ENCODE measurements around the gene LRRC14B.

Gene LRRC14B

DNA sequence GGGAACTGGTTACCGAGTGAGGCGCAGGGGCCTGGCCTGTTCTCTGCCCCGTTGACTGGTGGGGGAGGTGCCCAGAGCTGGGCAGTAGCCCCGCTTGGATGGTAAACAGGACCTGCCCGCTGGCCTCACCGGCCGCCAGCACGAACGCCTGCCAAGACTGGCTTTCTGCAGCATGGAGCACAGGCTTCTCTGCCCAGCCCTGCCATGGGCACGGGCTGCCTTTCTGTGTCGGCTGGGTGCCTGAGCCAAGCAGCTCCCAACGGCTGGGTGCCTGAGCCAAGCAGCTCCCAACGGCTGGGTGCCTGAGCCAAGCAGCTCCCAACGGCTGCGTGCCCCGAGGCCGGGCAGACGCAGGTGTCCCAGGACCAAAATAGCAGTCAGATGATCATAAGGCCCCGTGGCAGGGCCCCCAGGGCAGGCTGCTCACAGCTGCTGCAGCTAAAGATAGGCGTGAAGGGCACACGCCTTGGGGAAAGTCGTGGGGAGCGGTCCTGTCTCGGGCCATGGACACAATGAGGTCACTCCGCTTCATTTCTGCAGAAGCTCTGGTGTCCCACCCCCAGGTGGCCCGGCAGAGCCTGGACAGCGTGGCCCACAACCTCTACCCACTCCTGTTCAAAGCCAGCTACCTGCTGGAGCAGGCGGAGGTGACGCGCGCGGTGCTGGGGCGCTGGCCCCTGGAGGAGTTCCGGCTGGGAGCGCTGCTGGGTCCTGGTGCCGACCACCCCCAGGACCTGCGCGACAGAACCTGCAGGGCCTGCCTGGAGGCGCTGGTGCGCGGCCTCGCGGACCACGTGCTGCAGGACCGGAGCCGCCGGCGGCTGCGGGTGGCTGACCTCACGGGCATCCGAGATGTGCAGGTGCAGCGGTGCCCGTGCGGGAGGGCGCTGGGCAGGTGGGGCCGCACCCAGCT is at the start of gene LRRC14B:
TSS of gene LRRC14B (plus strand) at position 460 of the 913 bp plus-strand sequence. CDS start at position 504, 44 bp downstream.
- no peak for DNase-seq (ENCODE audit: low read depth in 2 of 2)

DNA sequence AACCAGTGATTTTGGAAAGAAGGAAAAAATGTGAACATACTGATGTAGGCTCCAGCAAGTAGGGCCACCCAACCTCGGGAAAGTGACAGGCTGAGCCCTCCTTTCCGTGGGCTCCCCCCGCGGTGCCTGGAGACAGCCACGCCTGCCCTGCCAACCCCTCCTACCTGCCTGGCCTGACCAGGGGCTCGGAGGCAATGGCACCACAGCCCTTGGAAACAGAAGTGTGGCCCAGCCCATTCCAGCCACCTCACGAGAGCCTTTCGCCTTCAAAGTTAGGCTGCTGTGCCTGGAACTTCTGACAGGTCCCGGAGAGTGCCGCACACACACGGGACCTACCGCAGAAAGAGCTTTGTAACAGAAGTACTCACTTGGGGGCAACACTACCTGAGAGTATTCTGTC is 49.5 kb upstream of the LRRC14B start:
- DNase-seq (ENCODE audit: low read depth in 2 of 2) = no peak

DNA sequence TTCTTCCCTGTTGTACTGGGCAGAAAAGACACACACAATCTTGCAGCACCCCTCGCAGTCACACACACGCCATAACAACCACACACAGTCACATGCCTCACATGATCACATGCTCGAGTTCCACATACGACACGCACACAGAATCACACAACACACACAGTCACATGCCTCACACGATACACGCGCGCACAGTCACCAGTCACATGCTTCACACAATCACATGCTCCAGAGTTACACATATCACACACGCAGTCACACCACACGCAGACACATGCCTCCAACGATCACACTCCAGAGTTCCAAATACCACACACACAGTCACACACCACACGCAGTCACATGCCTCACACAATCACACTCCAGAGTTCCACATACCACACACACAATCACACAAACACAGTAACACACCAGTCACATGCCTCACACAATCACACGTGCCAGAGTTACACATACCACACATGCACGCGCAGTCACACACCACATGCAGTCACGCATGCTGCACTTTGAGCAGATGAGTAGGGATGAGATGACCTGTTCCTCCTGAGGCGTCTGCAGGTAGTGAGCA is 49.0 kb upstream of the LRRC14B start:
- no peak for DNase-seq (ENCODE audit: low read depth in 2 of 2)

DNA sequence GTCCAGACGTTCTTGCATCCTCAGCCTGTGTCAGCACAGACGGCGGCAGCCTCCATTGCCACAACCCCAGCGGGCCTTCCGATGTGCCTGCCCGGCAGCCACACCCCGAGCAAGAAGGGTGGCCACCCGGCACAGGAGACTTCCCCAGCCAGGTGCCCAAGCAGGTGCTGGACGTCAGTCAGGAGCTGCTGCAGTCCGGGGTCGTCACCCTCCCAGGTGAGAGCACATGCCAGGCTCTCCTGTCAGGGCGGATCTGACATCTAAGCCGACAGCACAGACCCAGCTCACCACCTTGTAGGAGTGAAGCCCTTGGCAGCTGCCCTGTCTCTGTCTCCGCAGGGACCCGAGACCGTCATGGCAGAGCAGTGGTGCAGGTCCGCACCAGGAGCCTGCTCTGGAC is 48.3 kb upstream of the LRRC14B start:
- no peak for DNase-seq (ENCODE audit: low read depth in 2 of 2)

DNA sequence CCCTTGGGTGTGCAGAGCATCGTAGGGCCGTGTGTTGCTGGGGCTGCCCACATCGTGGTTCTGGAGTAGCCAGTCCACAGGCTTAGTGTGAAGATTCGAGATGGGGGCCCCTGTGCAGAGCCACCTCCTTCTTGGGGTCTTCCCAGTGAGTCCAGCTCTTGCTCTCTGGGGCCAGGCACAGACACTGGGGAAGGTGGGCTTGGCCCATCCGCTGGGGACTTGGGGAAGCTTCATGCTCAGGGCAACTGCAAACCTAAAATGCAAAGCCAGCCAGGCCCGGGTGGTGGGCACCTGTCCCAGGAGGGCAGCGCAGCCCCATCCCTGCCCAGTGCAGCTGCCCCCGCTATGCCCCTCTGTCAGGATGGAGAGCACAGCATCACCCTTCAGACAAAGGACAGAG is 46.4 kb upstream of the LRRC14B start:
- DNase-seq (ENCODE audit: low read depth in 2 of 2) = no peak

DNA sequence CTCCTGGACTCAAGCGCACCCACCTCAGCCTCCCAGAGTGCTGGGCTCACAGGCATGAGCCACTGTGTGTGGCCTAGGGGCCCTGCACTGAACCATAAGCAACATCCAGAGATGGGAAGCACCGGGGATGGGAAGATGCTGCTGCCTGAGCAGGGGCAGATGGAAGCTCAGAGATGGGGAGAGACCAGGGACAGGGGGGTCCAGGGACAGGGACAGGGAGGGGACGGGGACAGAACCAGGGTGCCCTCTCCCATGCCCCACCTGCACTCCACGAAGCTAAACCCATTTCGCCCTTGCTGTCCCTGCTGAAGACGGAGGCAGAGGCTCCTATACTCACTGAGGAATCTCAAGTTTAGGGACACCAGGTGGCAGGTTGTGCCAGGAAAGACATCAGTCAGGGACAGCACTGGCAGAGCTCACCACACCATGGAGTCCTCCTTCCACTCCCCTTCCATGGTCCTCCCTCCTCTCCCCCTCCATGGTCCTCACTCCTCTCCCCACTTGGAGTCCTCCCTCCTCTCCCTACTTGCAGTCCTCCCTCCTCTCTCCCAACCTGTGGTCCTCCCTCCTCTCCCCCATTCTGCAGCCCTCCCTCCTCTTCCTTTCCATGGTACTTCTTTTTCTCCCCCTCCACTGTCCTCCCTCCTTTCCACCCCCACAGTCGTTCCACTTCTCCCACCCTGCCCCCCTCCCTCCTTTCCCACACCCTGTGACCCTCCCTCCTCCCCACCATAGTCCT is 45.5 kb upstream of the LRRC14B start:
- no peak for DNase-seq (ENCODE audit: low read depth in 2 of 2)

DNA sequence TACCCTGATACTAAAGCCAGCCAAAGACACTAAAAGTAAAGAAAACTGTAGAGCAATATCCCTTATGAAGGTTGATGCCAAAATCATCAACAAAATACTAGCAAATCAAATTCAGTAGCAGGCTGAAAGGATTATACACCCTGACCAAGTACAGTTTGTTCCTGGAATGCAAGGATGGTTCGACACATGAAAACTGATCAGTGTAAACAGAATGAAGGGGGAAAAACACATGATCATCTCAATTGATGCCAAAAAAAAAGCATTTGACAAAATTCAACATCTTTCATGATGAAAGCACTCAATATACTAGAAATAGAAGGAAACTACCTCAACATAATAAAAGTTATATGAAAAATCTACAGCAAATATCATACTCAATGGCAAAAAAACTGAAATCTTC is 43.5 kb upstream of the LRRC14B start:
- no peak for DNase-seq (ENCODE audit: low read depth in 2 of 2)

DNA sequence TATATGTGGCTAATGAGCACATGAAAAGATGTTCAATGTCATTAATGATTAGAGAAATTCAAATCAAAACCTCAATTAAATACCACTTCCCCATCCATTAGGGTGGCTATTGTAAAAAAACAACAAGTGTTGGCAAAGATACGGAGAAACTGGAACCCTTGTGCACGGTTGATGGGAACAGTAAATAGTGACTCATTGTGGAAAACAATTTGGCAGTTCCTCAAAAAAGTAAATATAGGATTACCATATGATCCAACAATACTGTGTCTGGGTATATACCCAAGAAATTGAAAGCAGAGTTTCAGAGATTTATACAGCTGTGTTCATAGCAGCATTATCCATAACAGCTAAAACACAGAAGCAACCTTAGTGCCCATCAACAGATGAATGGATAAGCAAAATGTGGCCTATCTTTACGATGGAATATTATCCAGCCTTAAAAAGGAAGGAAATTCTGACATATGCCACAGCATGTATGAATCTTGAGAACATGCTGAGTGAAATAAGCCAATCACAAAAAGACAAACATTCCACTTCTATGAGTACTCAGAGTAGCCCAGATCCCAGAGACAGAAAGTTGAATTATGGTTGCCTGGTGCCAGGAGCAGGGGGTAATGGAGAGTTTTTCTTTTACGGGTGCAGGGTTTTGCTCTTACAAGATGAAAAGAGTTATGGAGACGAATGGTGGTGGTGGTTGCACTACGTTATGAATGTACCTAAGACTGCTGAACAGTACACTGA is 41.4 kb upstream of the LRRC14B start:
- DNase-seq (ENCODE audit: low read depth in 2 of 2) = no peak

DNA sequence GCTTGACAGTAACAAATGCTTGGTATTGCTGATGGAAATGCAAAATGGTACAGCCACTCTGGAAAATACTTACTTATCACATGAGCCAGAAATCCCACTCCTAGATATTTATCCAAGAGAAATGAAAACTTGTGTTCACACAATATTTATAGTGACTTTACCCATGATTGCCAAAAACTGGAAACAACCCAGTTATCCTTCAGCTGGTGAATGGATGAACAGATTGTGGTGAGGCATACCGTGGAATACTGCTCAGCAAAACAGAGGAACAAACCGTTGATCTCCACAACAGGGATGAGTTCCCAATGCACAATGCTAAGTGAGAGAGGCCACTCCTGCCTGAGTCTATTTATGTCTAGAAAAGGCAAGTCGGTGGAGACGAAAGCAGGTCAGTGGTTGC is 40.5 kb upstream of the LRRC14B start:
- no peak for DNase-seq (ENCODE audit: low read depth in 2 of 2)

DNA sequence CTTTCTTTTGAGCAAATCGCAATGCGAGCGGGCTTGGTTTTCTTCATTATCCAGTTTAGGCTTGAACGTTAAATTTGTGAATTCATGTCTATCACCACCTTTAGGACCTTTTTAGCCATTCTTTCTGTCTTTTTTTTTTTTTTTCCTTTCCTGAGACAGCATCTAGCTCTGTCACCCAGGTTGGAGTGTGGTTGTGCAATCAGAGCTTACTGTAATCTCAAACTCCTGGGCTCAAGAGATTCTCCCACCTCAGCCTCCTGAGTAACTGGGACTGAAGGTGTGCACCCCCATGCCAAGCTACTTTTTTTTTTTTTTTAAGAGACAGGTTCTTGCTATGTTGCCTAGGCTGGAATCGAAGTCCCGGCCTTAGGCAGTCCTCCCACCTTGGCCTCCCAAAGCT is 39.2 kb upstream of the LRRC14B start:
- DNase-seq (ENCODE audit: low read depth in 2 of 2) = no peak

DNA sequence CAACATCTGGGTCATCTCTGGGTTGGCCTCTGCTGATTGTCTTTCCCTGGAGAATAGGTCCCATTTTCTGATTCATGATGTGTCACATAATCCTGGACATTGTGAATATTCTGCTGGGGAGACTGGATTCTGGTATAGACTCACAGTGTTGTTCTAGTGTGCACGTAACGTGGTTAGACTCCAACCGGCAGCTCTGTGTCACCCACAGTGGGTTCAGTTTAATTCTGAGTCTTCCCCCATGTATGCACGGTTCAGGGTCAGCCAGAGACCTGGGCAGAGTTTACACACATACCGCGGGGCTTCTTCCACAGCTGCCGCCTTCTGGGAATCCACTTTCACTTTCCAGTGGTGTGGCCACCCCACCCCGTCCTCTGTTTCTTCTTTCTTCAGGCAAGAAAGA is 38.0 kb upstream of the LRRC14B start:
- DNase-seq (ENCODE audit: low read depth in 2 of 2) = no peak

DNA sequence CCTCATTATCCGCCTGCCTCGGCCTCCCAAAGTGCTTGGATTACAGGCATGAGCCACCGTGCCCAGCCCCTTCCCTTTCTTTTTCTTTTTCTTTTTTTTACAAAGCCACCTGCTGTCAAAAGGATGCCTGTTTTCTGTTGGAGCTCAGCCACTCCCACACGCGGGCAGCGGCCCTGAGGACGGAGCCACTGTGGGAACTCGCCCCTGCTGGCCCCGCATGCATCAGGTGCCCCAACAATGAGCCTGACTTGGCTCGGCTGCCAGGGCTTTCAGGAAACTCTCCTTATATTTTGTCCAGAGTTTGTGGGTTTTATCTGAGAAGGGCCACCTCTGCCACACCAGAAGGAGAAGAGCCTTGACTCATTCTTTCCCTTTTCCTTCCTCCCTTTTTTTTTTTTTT is 37.1 kb upstream of the LRRC14B start:
- no peak for DNase-seq (ENCODE audit: low read depth in 2 of 2)

DNA sequence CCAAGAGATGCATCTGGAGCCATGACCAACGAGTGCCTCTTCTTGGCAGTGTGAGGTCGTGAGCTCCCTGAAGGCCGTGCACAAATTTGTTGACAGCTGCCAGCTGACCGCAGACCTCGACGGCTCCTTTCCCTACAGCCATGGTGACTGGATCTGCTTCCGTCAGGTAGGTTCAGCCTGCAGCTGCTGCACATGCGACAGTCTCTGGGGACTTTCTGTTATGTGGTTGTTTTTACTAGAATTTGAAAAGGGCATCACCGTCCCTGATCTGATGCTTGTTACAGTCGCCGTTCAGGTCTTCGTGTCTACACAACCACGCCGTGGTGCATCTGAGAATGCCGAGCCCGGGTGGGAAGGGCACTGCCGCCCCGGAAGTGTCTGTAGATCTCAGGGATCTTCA is 36.5 kb upstream of the LRRC14B start:
- DNase-seq (ENCODE audit: low read depth in 2 of 2) = no peak

DNA sequence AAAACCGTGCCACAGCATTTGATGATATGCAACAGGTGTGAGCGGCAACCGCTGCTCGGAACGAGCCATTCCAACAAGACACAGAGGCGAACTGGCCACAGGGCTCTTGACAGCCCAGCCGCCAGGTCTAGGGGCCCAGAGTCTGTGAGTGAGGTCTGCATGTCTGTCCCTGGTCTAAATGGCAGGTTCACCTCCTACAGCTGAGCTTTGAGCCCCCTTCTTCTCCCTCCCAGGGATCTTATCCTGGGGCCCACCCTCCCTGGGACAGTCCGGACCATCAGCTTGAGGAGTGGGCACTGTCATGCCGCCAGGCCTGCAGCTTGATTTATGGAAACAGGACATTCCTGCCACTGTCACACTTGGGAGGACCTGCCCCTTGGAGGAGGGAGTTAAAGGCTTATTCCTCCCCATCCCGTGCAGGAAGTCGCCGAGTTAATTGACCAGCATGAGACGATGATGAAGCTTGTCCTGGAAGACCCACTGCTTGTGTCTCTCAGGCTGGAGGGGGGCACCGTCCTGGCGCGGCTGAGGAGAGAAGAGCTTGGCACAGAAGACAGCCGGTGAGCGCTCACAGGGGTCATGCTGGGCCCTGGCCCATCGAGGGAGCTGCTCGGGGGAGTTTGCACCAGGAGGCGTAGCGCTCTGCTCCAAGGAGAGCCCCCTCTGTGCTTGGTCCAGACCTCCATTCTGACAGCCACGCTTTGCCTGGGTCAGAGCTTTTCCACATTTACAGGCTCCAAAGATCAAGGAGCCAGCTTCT is 35.5 kb upstream of the LRRC14B start:
- no peak for DNase-seq (ENCODE audit: low read depth in 2 of 2)

DNA sequence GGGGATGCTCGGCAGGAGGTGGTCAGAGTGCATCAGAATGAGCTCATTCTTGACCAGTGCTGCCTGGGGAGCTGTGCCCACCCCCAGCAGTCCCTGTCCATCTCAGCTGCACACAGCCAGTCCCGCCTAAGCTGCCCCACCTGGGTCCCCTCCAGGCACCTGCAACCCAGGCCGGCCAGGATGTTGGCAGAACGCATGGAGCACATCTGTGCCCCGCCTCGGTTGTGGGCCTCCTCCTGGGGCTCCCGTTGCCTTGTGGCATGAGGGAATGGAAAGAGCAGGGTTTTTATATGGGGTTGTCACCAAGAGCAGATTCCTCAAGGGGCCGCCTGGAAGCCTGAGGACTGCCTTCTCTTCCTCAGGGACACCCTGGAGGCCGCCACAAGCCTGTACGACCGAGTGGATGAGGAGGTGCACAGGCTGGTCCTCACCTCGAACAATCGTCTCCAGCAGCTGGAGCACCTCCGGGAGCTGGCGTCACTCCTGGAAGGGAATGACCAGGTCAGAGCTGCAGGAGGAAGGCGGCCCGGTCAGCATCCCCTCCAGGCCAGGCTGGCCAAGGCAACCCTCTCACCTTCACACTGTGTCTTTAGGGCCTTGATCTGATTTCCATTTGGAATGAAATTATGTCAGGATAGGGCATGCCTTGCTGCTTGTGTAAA is 34.8 kb upstream of the LRRC14B start:
- DNase-seq (ENCODE audit: low read depth in 2 of 2) = no peak

DNA sequence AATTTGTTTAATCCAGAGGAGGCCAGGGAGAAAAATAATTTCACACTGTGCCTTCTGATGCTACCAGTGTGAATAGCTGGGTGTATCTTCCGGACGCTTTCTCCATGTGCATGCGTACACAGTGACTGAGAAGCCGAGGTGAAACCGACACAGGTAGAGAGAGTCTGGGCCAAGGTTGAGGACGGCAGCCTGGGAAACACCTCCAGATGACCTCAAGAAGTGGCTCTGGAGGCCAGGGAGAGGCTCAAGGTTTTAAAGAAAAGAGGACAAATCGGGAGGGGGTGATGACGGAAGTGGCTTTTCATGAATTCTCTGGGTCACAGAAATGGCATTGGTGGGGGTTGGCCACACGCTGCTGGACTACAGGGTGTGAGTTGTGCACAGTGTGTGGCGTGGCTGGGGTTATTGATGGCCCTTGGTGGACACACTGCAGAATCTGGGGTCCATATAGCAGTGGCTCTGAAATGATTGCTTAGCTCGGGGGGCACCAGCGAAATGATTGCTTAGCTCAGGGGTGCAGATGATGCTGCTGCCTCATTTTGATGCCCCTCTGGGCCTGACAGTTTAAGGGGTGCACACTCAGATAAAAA is 34.1 kb upstream of the LRRC14B start:
- no peak for DNase-seq (ENCODE audit: low read depth in 2 of 2)

DNA sequence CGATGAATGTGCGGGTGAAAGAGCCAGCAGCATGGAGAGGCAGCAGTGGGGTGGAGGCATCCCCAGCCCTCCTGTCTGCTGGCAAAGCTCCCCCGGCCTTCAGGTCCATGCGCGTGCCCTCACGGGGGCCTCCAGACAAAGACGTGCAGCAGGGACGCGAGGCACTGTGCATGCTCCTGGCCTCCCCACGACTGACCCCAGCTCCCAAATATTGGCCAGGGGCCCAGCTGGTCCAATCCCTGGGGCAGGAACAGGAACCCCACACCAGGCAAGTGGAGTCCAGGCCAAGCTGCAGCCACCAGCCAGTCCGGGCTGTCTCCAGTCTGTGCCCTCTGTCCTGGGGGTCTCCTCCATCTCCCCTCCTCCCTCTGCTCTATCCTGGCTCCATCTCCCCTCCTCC is 33.5 kb upstream of the LRRC14B start:
- DNase-seq (ENCODE audit: low read depth in 2 of 2) = no peak

DNA sequence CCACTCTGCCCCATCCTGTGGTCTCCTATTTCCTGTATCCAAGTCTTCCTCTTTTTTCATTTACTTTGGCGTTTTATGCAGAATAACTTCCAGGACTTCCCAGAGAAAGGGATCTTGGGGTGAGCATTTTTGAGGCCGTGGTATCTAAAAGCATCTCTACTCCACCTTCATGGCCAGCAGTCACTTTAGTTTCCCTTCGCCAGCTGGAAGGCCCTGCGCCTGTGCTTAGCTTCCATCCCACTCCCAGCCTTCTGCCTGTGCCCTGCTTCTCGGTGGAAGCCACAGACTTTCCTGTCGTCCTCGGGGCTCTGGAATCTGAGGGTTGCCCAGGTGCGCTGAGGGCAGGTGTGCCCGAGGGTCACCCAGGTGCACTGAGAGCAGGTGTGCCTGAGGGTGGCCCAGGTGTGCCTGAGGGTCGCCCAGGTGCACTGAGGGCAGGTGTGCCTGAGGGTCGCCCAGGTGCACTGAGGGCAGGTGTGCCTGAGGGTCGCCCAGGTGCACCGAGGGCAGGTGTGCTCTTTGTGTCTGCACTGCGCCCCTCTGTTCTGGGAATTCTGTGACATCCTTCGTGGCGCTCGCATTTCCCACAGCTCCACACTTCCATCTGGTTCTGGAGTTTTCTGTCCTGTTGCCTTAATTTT is 32.4 kb upstream of the LRRC14B start:
- no peak for DNase-seq (ENCODE audit: low read depth in 2 of 2)

DNA sequence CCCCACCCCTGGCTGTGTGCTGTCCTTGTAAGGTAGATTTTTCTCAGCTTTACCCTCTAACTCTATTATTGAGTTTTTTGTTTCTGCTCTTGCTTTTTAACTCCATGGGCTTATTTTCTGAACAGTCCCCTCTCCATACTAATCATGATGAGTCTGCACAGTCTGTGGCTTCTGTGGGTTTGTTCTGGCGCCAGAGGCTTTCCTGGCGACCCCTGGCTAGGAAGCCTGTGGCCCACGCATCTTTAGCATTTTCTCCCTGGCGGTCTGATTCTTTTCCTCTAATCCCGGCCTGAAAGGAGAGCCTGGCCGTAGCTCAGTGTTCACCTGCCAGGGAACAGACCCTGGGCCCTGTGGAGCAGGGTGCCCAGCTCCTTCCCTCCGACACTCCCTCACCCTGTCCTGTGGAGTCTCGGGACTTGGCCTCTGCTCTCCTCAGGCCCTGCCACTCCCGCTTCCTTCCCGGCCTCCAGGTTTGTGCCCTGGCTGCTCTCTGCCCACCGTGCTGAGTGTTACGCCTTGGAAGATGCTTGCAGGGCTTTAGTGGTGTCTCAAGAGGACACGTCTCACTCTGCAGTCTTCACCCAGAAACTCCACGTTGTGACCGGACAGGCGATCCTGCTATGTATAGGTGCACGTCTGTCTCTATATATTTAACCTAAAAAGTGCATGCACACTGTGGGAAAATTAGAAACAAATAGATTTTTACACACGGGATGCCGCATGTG is 31.7 kb upstream of the LRRC14B start:
- DNase-seq (ENCODE audit: low read depth in 2 of 2) = no peak
